B cell (primary cell): ENCODE results near the gene EZH1. TPM values are rescaled to one million over a fixed set of nuclear protein-coding genes. Genes with fewer than 3 reads are reported as not detected.

Experiments used
- ATAC-seq: fragments of 200-7000 bp; cut with Tn5 transposase; one replicate; pipeline ENCODE4 v1.10.0; 2021; ENCODE audit warnings: low read depth, mild to moderate bottlenecking, moderate number of reproducible peaks, moderate library complexity
- CTCF ChIA-PET: fragments of 350-600 bp; sonication (Branson Sonifier 250); formaldehyde crosslinking; loops from one replicate; lab custom pipeline; 2021; ENCODE audit warnings: antibody characterized with exemption, inconsistent platforms; lab: Charles Lee
- POLR2A ChIA-PET: fragments of 350-600 bp; sonication (Branson Sonifier 250); formaldehyde crosslinking; loops from one replicate; lab custom pipeline; 2021; ENCODE audit warnings: antibody characterized with exemption; lab: Charles Lee
- DNase-seq: peaks from one replicate; pipeline ENCODE4 v3.0.0; 2013
- H2AFZ ChIP-seq: 2 replicates; pipeline ENCODE4 v1.6.1; 2012; ENCODE audit warnings: mild to moderate bottlenecking, low read depth, low read length; ENCODE audit not compliant: insufficient read depth, poor library complexity, severe bottlenecking
- H3K27ac ChIP-seq, 2 donors: 1 replicate in 1 of 2; 2 replicates in 1 of 2; pipeline ENCODE4 v1.5.1; 2012 to 2013; ENCODE audit warnings: low read length in 2 of 2, mild to moderate bottlenecking in 2 of 2, moderate library complexity in 1 of 2
- H3K27me3 ChIP-seq, 4 experiments: fragments of 200-600 bp in 1 of 4; sonication (generic) in 1 of 4; replicated peaks in 1 of 4; 1 replicate in 2 of 4; 2 replicates in 2 of 4; pipeline versions ENCODE4 v1.6.1 to v1.7.0; 2013 to 2016; ENCODE audit warnings: low read length in 3 of 4, mild to moderate bottlenecking in 2 of 4, mixed read lengths in 1 of 4, moderate library complexity in 1 of 4; ENCODE audit not compliant: insufficient read depth in 4 of 4, control insufficient read depth in 3 of 4; ENCODE audit errors: control extremely low read depth in 1 of 4
- H3K36me3 ChIP-seq, 2 experiments: replicated peaks in 1 of 2; 1 replicate in 1 of 2; 2 replicates in 1 of 2; pipeline versions ENCODE4 v1.6.1 to v1.7.1; 2013; ENCODE audit warnings: low read length in 1 of 2; ENCODE audit not compliant: insufficient read depth in 2 of 2, control insufficient read depth in 1 of 2; ENCODE audit errors: control extremely low read depth in 1 of 2, extremely low read depth in 1 of 2
- H3K4me1 ChIP-seq, 2 donors: fragments of 200-600 bp in 1 of 2; sonication (generic) in 1 of 2; 1 replicate in 1 of 2; 2 replicates in 1 of 2; pipeline versions ENCODE4 v1.5.1 to v1.6.1; 2013 to 2017; ENCODE audit warnings: low read length in 2 of 2; ENCODE audit not compliant: control insufficient read depth in 2 of 2, insufficient read depth in 2 of 2
- H3K4me2 ChIP-seq: replicated peaks from 2 replicates; pipeline ENCODE3; 2012; ENCODE audit warnings: mild to moderate bottlenecking, low read depth, low read length; ENCODE audit not compliant: poor library complexity, severe bottlenecking
- H3K4me3 ChIP-seq, 5 experiments: fragments of 200-600 bp in 1 of 5; sonication (generic) in 1 of 5; 1 replicate in 3 of 5; 2 replicates in 2 of 5; pipeline versions ENCODE4 v1.5.1 to v1.7.0; 2011 to 2016; ENCODE audit warnings: low read length in 4 of 5, mild to moderate bottlenecking in 4 of 5, low read depth in 2 of 5, control low read depth in 1 of 5, moderate library complexity in 1 of 5; ENCODE audit not compliant: insufficient read depth in 1 of 5; ENCODE audit errors: control extremely low read depth in 1 of 5, extremely low read depth in 1 of 5
- H3K79me2 ChIP-seq: fragments of 200-600 bp; sonication (generic); one replicate; pipeline ENCODE4 v1.6.0; 2016; ENCODE audit warnings: low read length; ENCODE audit not compliant: control insufficient read depth, insufficient read depth
- H3K9ac ChIP-seq: fragments of 200-600 bp; sonication (generic); 2 replicates; pipeline ENCODE4 v1.6.1; 2017; ENCODE audit warnings: mild to moderate bottlenecking, low read length, moderate library complexity
- H3K9me3 ChIP-seq, 3 donors: one replicate each; pipeline versions ENCODE4 v1.6.1 to v1.7.1; 2013; ENCODE audit warnings: low read length in 2 of 3; ENCODE audit not compliant: control insufficient read depth in 2 of 3, insufficient read depth in 1 of 3; ENCODE audit errors: control extremely low read depth in 1 of 3
- H4K20me1 ChIP-seq: 2 replicates; pipeline ENCODE4 v1.6.0; 2012; ENCODE audit warnings: mild to moderate bottlenecking, low read length; ENCODE audit not compliant: insufficient read depth, control insufficient read depth, poor library complexity, severe bottlenecking
- H3K27ac Mint-ChIP-seq: one replicate; pipeline ENCODE4 v1.8.0; 2021; ENCODE audit warnings: mixed read lengths
- H3K27me3 Mint-ChIP-seq: one replicate; pipeline ENCODE4 v1.8.0; 2021; ENCODE audit warnings: mixed read lengths
- H3K4me1 Mint-ChIP-seq: one replicate; pipeline ENCODE4 v1.8.0; 2021; ENCODE audit warnings: mixed read lengths
- H3K4me3 Mint-ChIP-seq: one replicate; pipeline ENCODE4 v1.8.0; 2021; ENCODE audit warnings: mixed read lengths
- H3K9me3 Mint-ChIP-seq: one replicate; pipeline ENCODE4 v1.8.0; 2022; ENCODE audit warnings: mixed read lengths; ENCODE audit not compliant: insufficient read depth
- CTCF ChIP-seq: fragments of 200-600 bp; IDR thresholded peaks from one replicate; pipeline ENCODE4 v1.8.0; 2022; ENCODE audit warnings: antibody characterized with exemption, mild to moderate bottlenecking
- EZH2 ChIP-seq: IDR thresholded peaks from 2 replicates; pipeline ENCODE4 v1.6.1; 2012; ENCODE audit warnings: borderline replicate concordance, low read depth, mild to moderate bottlenecking, moderate library complexity, low read length; ENCODE audit not compliant: insufficient read depth, poor library complexity, severe bottlenecking
- WGBS: methylation state at CpG from one replicate; pipeline ENCODE4 v1.1.5; 2013; ENCODE audit warnings: missing lambda C conversion rate; ENCODE audit not compliant: insufficient coverage; 5-methylcytosine and 5-hydroxymethylcytosine counted together
- intact Hi-C: fragments of 100-400 bp; cut with micrococcal nuclease; formaldehyde crosslinking; loops from one replicate; pipeline ENCODE4 v1.10.0; 2022
- polyA plus RNA-seq: library from polyadenylated mRNA; depleted of rRNA; stranded (reverse); fragments of >200 nt; gene quantifications from 2 replicates; pipeline ENCODE4 v1.2.3, GENCODE V29; 2012
- total RNA-seq, 2 donors: library from RNA; stranded (reverse); fragments of 120-200 nt in 1 of 2; gene quantifications; 1 replicate in 1 of 2; 2 replicates in 1 of 2; pipeline versions ENCODE4 v1.2.3 to v1.2.4, GENCODE V29; 2013 to 2022

EZH1 gene
- total and polyA plus RNA-seq, 2 donors (not counting 1 experiment from before 2014, with no cell fraction given), result 115 to 169 TPM

DNA sequence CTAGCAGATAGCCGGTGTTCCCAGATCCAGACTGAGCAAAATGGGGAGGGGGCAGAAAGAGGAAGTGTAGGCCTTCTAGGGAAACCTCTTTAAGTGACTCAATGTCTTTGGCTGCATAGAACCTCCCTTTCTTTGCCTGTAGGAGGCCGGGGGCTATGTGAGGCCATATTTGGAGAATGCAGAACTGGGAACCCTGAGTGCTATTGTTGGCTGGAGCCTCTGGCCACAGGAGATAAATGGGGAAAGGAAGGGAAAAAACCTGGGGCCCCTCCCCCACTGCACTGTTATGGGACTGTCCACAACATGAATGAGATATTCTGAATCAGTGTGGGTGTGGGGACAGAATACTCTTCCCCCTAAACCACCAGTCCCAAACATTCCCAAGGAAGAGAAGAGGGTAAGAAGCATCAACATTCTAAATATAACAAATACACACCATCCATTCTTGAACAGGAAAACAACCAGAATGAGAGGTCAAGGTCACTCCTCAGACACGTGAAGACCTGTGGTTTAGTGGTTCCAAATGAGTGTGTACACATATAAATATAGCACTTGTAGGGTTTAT is 30.8 kb upstream of the EZH1 start:
- Histone ChIP-seq H3K9me3 (no peaks in the 10 kb centered on the region), H3K79me2 (peaks cover 4% of the 10 kb centered on the region), H4K20me1 (no peaks in the 10 kb centered on the region), H3K4me2 (no peak overlapping the region), H3K36me3 (peaks cover 2 to 48% of the 10 kb centered on the region in 2 experiments), H3K27ac (no peak overlapping the region), H3K4me3 (no peak overlapping the region), H2AFZ (no peak overlapping the region), H3K9ac (no peak overlapping the region), H3K27me3 (peaks cover 0 to 5% (median under 1%) of the 10 kb centered on the region in 4 experiments), H3K4me1 (peaks cover 21 to 23% of the 10 kb centered on the region in 2 donors)
- 70% methylated on average over 2 of the region's 3 CpGs for WGBS
- H3K4me3 Mint-ChIP-seq, result peak overlapping the region; percentile 41
- intact Hi-C loops, result no loop called here
- POLR2A ChIA-PET, result no interaction called here
- H3K27me3 Mint-ChIP-seq, result peaks cover 7% of the 10 kb centered on the region
- DNase-seq (no peak), ATAC-seq (no peak)
- TF ChIP-seq EZH2 (no peak), CTCF (no peak)
- H3K9me3 Mint-ChIP-seq, result no peaks in the 10 kb centered on the region
- CTCF ChIA-PET, result no interaction called here
- peak overlapping the region; percentile 15 for H3K27ac Mint-ChIP-seq
- peaks cover 31% of the 10 kb centered on the region for H3K4me1 Mint-ChIP-seq

- peak overlapping the region; percentile 98 for H3K27ac Mint-ChIP-seq
- Histone ChIP-seq H3K27ac (no peak overlapping the region), H3K79me2 (peaks cover 4% of the 10 kb centered on the region), H3K4me3 (peak overlapping the region in 4 of 5 experiments; percentile 71 to 88 (median 81)), H3K36me3 (peaks cover 2 to 42% of the 10 kb centered on the region in 2 experiments), H3K27me3 (no peaks in the 10 kb centered on the region), H2AFZ (peak overlapping the region; percentile 92), H3K9me3 (no peaks in the 10 kb centered on the region), H3K4me2 (peak overlapping the region; percentile 74), H4K20me1 (no peaks in the 10 kb centered on the region), H3K9ac (peak overlapping the region; percentile 90), H3K4me1 (peaks cover 16 to 17% of the 10 kb centered on the region in 2 donors)
- H3K4me3 Mint-ChIP-seq, result peak overlapping the region; percentile 99
- ChIA-PET CTCF (interaction anchor here (0.6 to 3.1 kb wide), 6 partner anchors 11 to 195 kb away, joined by 3 to 22 read pairs (median 5); partner anchors contain the start of gene PSMC3IP), POLR2A (interaction anchor here (0.6 to 2.3 kb wide), 6 partner anchors 12 to 250 kb away, joined by 3 to 9 read pairs (median 4); partner anchors contain the start of genes BECN1, CNTD1, COA3 and PSMC3IP)
- intact Hi-C loops, result no loop called here
- no peaks in the 10 kb centered on the region for H3K27me3 Mint-ChIP-seq
- H3K4me1 Mint-ChIP-seq, result peaks cover 24% of the 10 kb centered on the region
- no peaks in the 10 kb centered on the region for H3K9me3 Mint-ChIP-seq
- no peak for DNase-seq
- no peak for TF ChIP-seq EZH2
- TF ChIP-seq CTCF, result no peak
- WGBS, result 80% methylated on average over 1 of the region's 3 CpGs
- ATAC-seq, result no peak
Observed at GRCh38 chr17:42774066-42774745, 29.4 kb upstream of the EZH1 start.
